Adipose tissue (tissue), 3 donors: ENCODE results near the gene GABBR2. TPM values are rescaled to one million over a fixed set of nuclear protein-coding genes. Genes with fewer than 3 reads are reported as not detected.

Experiments used
- H3K27ac ChIP-seq: one replicate; pipeline ENCODE4 v1.5.1; 2013; ENCODE audit warnings: low read depth, low read length
- WGBS, 3 donors: extraction: QIAGEN DNeasy Blood & Tissue Kit; methylation state at CpG; one replicate each; pipeline ENCODE4 v1.1.7; 2013; 5-methylcytosine and 5-hydroxymethylcytosine counted together
- polyA plus RNA-seq, 3 donors: library from polyadenylated mRNA; stranded (reverse); fragments of 200-250 nt; gene quantifications; one replicate each; pipeline ENCODE4 v1.2.3, GENCODE V29; 2013
- donor health status: healthy with polysubstance abuse.
- donor health status: Bipolar disorder and iron deficiency.
- donor health status: healthy.

The GABBR2 gene
- polyA plus RNA-seq, 3 donors: 0.01 TPM; not detected in 2

DNA sequence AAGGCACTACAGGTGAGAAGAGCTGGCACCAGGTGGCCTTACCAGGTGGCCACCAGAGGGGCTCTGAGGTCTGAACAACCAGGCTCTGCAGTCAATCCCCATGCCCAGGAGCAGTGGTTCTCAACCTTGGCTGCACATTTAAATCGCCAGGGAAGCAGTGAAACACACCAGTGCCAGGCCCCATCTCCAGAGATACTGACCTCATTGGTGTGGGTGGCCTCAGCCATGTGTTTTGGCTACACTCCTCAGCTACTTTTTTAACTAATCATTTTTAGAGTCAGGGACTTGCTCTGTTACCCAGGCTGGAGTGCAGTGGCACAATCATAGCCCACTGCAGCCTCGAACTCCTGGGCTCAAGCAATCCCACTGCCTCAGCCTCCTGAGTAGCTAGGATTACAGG lies 56.0 kb downstream of the GABBR2 start:
- 80 to 89% (median 81%) methylated on average over 2 of the region's 2 CpGs for WGBS, 3 donors
- H3K27ac ChIP-seq: no peak overlapping the region

DNA sequence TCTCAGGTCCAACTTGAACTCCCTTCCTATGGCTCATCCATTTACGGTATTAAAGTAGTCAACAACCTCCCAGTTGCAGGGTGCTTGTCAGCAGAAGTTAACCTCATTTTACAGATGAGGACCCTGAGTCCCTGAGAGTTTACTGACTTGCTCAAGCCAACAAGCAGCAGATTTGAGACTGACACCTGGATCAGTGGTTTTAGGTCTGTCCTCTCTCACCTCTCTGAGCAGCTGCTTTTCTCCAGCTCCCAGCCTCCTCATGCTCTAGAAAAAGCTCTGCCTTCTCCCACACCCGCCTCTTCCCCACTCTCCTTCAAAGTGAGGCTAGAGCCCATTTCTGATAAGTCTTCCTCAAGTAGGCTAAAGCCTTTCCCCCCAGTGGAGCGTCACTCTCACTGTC lies 56.4 kb downstream of the GABBR2 start:
- WGBS, 3 donors: 84 to 92% (median 89%) methylated on average over 3 of the region's 3 CpGs
- H3K27ac ChIP-seq: no peak overlapping the region

DNA sequence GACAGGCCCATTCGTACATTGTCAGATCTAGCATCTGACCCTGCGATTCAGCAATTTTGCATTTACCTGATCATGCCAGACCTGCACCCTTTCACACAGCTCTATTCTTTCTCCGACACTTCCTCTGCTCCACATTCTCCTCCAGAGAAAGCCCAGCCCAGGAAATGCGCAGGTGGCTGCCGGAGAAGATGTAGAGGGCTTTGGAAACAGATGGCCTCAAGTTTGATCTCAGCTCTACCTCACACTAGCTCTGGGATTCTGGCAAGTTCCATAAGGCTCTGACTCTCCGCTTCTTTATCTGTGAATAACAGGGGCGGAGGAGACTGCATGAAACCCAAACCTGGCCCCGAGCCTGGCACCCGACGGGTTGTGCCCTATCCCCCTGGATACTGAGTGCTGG lies 61.5 kb downstream of the GABBR2 start:
- no peak overlapping the region for H3K27ac ChIP-seq
- 91 to 95% (median 93%) methylated on average over 10 of the region's 10 CpGs for WGBS, 3 donors

DNA sequence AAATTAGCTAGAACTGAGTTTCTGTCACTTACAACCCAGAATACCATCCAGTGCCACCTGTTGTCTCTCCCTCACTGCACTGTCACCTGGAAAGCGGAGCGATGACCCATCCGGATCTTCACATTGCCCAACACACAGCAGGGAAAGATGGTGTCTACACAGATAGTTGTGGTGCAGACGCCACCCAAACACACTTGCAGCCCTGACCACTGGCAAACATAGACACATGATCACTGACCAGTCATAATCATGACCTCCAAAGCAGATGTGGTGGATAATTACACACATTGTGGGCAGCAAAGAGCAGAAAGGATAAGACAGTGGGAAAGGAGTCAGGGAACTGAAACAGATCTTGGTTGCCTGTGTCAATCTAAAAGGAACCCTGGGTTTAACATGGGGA lies 64.7 kb downstream of the GABBR2 start:
- 91 to 92% (median 91%) methylated on average over 4 of the region's 4 CpGs for WGBS, 3 donors
- H3K27ac ChIP-seq: no peak overlapping the region

DNA sequence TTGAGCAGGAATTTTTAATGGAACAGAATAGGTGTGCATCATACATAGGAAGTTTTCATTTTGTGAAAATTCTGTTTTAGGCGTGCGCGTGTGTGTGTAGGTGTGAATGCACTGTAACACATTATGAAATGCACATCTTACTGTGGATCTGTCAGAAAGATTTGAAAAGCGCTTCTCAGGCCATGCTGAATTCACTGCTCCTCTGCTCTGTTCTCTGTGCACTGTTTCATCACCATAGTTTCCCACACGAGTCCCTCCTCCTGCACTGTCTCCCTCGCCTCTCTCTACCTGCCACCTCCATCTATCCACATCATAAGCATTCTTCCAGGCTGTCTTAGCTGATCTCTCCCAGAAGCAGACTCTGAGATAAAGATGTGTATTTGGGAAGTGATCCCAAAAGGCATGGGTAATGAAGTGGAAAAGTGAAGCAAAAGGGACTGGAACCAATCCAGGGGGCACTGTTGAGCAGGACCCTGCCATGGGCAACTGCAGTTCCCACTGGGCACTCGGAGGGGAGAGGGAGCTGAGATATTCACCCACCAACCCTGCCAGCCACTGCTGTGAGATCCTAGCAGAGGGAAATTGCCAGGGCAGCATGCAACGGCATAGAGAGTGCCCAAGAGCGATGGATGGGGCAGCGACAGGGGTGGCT lies 65.9 kb downstream of the GABBR2 start:
- 74 to 80% (median 78%) methylated on average over 10 of the region's 10 CpGs for WGBS, 3 donors
- H3K27ac ChIP-seq: no peak overlapping the region

DNA sequence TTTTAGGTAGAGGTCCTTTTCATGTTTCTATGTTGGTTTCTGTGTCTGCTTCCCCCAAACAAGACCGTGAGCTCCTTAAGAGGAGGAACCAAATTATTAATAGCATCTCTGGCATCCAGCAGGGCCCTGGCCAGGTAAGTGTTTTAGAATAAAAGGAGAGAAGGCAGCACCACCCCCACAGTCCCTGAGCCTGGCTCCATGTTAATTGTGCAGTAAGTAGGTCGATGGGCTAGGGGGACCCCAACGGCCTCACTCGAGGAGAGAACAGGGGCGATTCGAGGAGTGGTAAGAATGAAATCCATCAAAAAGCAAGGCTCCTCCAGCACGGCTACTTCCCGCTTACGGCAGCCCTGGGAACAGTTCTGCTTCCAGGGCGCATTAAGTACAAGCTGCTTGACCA lies 67.0 kb downstream of the GABBR2 start:
- WGBS, 3 donors: 69 to 84% (median 71%) methylated on average over 10 of the region's 10 CpGs
- no peak overlapping the region for H3K27ac ChIP-seq

DNA sequence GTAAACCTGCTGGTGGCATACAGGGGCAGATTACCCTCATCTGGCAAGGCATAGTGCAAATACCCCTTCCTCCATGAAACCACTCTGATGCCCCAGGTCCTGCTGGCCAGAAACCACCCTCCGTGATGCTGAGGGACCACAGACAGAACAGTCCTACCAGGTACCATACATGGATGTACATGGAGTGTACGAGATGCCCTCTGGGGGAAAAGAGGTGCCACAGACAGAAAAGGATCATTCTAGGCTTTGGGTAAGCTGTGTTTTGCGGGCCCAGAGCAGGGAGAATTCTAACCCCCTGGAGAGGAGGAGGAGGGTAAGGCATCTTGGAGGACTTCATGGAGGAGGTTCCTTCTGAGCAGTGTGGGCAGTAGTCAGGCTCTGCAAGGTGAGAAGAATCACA lies 68.3 kb downstream of the GABBR2 start:
- WGBS, 3 donors: 82 to 100% (median 93%) methylated on average over 3 of the region's 3 CpGs
- no peak overlapping the region for H3K27ac ChIP-seq

DNA sequence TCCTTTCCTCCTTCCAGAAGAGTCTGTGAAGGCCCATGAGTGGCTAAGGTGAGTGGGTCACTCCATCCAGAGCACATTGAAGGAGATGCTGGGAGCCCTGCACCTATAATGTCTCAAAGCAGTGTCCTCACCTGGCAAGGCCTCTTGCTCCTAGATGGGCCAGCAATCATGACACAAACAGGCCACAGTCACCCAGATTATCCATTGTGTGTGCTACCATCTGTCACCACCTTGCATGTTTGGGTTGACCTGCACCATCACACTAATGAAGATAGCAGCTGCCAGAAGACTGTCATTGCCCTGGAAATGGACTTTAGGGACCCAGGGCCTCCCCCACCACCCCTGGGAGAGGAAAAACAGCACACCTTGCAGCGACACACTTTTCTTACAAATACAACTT lies 69.6 kb downstream of the GABBR2 start:
- WGBS, 3 donors: 71 to 92% (median 89%) methylated on average over 1 of the region's 1 CpG
- H3K27ac ChIP-seq: no peak overlapping the region

DNA sequence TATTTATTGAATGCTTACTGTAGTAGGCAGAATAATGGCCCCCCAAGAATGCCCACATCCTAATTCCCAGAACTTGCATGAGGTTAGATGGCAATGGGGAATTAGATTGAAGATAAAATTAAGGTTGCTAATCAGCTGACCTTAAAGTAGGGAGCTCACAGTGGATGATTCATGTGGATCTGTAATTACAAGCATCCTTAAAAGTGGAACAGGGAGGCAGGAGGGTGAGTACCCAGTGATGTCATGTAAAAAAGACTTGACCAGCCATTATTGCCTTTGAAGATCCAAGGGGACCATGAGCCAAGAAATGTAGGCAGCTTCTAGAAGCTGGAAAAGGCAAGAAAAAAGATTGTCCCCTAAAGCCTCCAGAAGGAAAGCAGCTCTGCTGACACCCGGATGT lies 71.4 kb downstream of the GABBR2 start:
- 0 to 100% (median 49%) methylated on average over 1 of the region's 1 CpG for WGBS, 3 donors
- H3K27ac ChIP-seq: no peak overlapping the region

DNA sequence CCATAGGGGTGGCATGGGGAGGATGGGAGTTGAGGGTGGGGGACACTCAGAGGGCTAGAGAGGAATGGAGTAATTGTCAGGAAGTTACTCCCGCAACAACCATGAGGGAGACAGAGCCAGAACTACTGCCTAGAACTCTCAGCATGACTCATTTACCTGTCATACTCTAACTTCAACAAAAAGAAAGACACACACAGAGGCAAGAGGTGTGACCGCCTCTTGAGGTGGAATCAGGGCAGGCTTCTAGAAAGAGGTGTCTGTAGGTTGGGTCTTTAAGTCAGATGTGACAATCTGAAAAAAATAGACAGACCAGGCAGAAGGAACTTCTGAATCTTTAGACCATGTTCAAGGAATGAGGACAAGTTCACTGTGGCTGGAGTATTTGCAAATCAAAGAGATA lies 73.4 kb downstream of the GABBR2 start:
- no peak overlapping the region for H3K27ac ChIP-seq
- 88 to 96% (median 94%) methylated on average over 2 of the region's 2 CpGs for WGBS, 3 donors

DNA sequence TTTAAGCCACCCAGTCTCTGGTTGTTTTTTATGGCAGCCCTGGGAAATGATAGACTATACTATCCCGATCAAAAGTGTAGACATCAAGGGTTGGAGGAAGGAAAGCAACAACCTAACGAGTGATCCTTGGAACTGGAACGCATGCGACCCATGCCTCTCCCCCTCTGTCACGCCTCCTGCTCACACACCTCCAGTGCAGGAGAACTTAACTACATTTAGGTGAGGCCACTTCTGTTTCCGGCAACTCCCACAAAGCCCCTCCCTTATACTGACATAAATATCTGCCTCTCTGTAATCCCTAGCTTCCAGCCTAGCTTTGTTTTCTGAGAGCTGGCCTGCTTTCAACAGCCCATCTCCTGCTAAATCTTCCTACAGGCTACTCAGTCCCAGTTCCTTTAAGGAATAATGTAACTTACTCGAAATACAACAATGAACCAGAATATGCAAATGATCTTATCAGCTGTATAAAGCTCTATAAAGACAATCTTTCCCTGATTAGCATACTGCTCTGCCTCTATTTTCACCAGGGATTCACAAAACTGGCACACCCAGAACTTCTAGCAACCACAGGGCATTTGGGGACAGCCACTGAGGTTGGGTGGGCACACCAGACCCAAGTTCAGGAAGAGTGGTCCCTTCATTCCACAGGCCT lies 73.9 kb downstream of the GABBR2 start:
- WGBS, 3 donors: 80 to 87% (median 84%) methylated on average over 7 of the region's 7 CpGs
- H3K27ac ChIP-seq: no peak overlapping the region

DNA sequence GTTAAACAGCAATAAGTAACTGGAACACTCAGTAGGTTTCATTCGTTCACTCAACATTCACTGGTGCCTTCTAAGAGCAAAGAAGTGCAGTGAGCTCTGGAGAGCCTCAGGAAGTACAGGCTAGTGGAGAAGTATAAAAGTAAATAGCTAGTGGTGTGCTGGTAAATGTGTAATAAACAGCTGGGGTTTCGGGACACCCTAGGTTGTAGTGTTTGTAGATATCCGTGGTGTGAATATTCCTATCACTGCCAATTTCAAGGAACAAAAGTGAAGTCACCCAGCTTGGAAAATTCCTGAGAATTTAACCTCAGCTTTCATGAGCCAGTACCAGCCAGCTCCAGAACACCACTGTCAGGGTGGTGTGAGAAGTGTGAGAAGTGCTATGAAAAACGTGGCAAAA lies 75.9 kb downstream of the GABBR2 start:
- H3K27ac ChIP-seq: no peak overlapping the region
- 69 to 84% (median 74%) methylated on average over 4 of the region's 4 CpGs for whole genome bisulfite sequencing, 3 donors

DNA sequence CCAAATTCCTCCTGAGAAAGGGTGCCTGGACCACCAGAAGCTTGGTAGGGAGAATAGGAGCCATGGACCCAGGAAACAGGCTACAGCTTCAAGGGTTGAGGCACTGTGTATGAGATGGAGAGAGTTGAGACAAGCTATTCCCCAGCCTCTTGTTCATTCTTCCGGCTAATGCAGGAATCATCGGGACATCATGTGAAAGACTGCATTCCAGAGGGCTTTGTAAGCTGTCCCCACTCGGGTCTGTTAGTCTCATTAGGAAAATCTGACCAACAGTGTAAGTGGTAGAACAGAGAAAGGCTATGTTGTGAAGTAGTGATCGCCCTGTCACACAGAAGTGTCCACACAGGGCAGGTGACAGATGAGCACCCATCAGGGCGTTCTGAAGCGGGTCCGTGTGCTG lies 81.4 kb downstream of the GABBR2 start:
- H3K27ac ChIP-seq: no peak overlapping the region
- WGBS, 3 donors: 80 to 87% (median 84%) methylated on average over 7 of the region's 7 CpGs

DNA sequence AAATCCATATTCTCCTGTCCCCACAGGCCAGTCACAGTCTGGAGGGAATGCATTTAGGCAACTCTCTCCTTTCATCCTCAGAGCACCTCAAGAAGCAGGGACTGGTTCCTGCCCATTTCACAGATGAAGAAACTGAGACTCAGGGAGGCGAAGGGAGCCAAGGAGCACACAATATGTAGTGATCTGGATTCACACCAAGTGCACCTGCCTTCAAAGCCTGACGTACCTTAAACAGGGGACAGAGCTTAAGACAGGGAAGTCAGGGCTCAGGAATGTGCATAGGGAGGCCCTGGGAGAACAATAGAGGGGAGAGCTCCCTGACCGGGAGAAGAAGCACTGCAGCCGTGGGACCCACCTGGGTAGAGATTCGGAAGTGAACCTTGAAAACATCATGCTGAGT lies 83.0 kb downstream of the GABBR2 start:
- 66 to 80% (median 71%) methylated on average over 5 of the region's 5 CpGs for WGBS, 3 donors
- no peak overlapping the region for H3K27ac ChIP-seq

DNA sequence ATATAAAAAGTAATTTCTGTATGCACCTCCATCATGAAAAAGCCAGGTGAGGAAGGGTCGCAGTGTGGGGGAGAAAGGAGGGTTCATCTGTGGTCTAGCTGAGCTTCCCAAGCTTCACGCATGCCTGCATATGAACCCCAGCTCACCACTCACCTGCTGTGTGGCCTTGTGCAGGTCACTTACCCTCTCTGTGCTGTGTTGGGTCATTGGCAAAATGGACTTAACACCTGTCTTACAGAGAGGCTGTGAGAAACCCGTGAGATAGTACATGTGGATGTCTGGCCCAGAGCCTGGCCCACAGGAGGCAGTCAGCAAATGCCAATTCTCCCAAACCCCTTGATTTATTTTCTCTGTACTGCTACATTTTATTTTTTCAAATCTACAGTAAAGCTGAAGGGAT lies 88.9 kb downstream of the GABBR2 start:
- WGBS, 3 donors: 84 to 87% (median 86%) methylated on average over 3 of the region's 3 CpGs
- no peak overlapping the region for H3K27ac ChIP-seq

DNA sequence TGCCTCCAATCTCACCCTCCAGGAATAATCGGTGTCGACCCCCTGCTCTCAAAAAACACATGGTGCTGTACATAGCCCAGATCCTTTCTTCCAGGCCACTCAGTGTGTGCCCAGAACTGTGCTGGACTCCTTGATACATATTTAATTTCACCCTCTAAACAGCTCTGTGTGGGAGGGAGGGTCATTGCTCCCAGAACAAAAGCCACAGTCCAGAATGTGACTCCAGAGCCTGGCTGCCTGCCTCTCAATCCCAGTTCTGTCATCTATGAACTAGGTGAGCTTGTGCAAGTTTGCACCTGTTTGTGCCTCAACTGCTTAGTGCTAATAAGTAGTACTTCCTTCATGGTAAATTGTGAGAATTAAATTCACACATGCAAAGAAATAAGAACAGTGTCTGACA lies 93.1 kb downstream of the GABBR2 start:
- H3K27ac ChIP-seq: no peak overlapping the region
- 83 to 85% (median 84%) methylated on average over 2 of the region's 2 CpGs for WGBS, 3 donors

DNA sequence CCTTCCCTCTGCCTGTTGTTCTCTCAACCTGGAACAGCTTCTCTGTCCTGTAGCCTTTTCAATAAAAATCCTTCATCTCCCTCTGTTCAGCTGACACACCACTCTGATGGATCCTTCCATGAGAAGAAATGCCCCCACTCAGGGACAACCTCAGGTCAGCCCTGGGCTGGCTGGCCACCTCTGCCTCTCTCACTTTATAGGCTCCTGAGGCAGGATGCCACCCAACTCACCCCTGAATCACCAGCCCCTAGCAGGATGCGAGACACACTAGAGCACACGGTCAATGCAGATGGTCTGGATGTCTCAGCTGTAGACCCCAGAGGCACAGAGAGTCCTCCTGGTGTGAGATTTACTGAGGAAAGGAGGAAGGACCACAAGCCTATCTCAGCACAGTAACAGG lies 93.8 kb downstream of the GABBR2 start:
- WGBS, 3 donors: 85 to 93% (median 86%) methylated on average over 2 of the region's 2 CpGs
- no peak overlapping the region for H3K27ac ChIP-seq

DNA sequence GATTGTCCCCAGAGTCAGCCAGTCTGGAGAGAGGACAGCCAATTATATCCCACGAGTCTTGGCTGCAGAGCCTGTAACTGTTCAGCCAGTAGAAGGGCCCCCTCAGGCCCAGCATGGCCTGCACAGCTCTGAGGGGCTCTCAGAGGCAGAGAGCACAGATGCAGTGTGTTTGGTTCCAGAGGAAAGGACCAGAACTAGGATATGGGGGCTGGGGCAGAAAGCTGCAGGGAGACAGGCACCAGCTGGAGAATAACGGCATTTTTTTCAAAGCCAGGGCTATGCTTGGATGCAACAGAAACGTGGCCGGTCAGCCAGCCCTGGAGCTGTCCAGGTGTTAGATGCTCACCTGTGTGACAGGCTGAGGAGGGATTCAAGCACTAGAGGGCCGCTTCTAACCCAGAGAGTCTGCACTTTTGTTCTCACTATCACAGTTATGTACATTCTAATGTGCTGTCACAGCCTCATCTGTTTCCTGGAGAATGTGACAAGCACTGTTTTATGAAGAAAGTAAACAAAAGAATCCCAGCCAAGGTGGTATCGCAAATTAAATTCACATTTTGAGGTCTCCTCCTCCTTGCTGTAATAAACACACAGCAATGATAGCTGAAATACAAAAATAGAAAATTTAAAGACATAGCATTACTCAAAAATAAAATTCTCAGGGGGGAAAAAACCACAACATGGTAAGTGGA lies 96.5 kb downstream of the GABBR2 start:
- 47 to 58% (median 56%) methylated on average over 6 of the region's 6 CpGs for WGBS, 3 donors
- no peak overlapping the region for H3K27ac ChIP-seq

DNA sequence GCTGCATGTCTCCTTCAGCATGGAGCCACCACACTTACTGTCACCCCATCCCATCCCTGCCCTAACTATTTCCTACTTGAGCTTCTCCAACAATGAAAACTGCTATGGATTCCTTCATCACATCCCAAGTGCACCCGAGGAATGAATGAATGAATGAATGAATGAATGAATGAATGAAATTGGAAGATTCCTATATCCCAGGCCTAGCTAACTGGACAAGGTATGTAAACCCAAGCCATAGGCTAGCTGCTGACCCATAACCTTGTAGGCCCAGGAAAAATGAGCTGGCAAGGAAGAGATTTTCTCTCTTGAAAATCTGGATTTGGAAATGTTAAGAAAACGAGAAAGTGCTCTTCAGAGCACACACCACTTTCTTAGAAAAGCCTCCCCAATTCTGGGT lies 97.4 kb downstream of the GABBR2 start:
- WGBS, 3 donors: 71 to 87% (median 77%) methylated on average over 2 of the region's 2 CpGs
- H3K27ac ChIP-seq: no peak overlapping the region

DNA sequence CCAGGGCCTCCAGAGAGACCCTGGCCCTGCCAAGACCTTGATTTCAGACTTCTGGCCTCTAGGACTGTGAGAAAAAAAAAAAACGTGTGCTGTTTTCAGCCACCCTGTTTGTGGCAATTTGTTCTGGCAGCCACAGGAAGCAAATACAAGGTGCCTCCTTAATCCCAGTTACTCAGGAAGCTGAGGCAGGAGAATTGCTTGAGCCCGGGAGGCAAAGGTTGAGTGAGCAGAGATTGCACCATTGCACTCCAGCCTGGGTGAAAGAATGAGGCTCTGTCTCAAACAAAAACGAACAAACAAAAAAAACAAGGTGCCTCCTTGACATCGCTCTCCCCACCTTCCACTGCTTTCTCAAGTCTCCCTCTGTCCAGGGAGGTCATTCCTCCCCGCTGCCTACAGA lies 98.0 kb downstream of the GABBR2 start:
- 56 to 71% (median 64%) methylated on average over 5 of the region's 5 CpGs for WGBS, 3 donors
- H3K27ac ChIP-seq: no peak overlapping the region
